HL-60 (cell line): ENCODE results near the gene UIMC1.

ENCODE experiments used
- DNase-seq, 2 experiments: peaks; one replicate each; pipeline ENCODE4 v3.0.0-alpha.2; 2010 to 2020; ENCODE audit warnings: low read depth in 1 of 2, low spot score in 1 of 2
- H3K27ac ChIP-seq: fragments of 250-450 bp; sonication (Bioruptor Pico); replicated peaks from 2 replicates; pipeline ENCODE4 v1.5.1; 2020; ENCODE audit warnings: mild to moderate bottlenecking, moderate library complexity
- H3K27me3 ChIP-seq: fragments of 250-450 bp; sonication (Bioruptor Pico); 2 replicates; pipeline ENCODE4 v1.5.1; 2021; ENCODE audit warnings: mild to moderate bottlenecking, moderate library complexity; ENCODE audit not compliant: insufficient read depth, poor library complexity, severe bottlenecking
- H3K4me3 ChIP-seq: replicated peaks from 2 replicates; pipeline ENCODE4 v1.5.1; 2011; ENCODE audit warnings: mild to moderate bottlenecking, control low read depth, low read length; ENCODE audit not compliant: insufficient read depth
- CTCF ChIP-seq: IDR thresholded peaks from one replicate; pipeline ENCODE4 v1.5.1; 2011; ENCODE audit warnings: low read length, control low read depth, inconsistent platforms; ENCODE audit not compliant: insufficient read depth
- GABPA ChIP-seq: IDR thresholded peaks from 2 replicates; pipeline ENCODE4 v1.6.1; 2012; ENCODE audit warnings: low read depth
- POLR2AphosphoS5 ChIP-seq: IDR thresholded peaks from 2 replicates; pipeline ENCODE4 v1.6.1; 2012; ENCODE audit warnings: low read depth
- REST ChIP-seq: IDR thresholded peaks from 2 replicates; pipeline ENCODE4 v1.6.1; 2012; ENCODE audit warnings: low read depth; ENCODE audit not compliant: insufficient replicate concordance
- SPI1 ChIP-seq: IDR thresholded peaks from 2 replicates; pipeline ENCODE4 v1.6.1; 2012; ENCODE audit warnings: low read depth, mild to moderate bottlenecking, borderline replicate concordance

UIMC1 gene

GRCh38 chr5:177043958-177044357, 37.4 kb upstream of the UIMC1 start:
- no peak for TF ChIP-seq SPI1
- Histone ChIP-seq H3K4me3 (no peak overlapping the region), H3K27ac (no peak overlapping the region), H3K27me3 (no peaks in the 10 kb centered on the region)
- no peak for DNase-seq

- Histone ChIP-seq H3K27ac (no peak overlapping the region), H3K4me3 (no peak overlapping the region), H3K27me3 (no peaks in the 10 kb centered on the region)
- no peak for TF ChIP-seq REST
- TF ChIP-seq GABPA, result no peak
- TF ChIP-seq CTCF, result no peak
- no peak for TF ChIP-seq SPI1
- no peak for TF ChIP-seq POLR2AphosphoS5
- DNase-seq, result no peak
Observed at GRCh38 chr5:177043114-177043513, 36.5 kb upstream of the UIMC1 start.

- DNase-seq, result no peak
- Histone ChIP-seq H3K4me3 (no peak overlapping the region), H3K27ac (no peak overlapping the region), H3K27me3 (no peaks in the 10 kb centered on the region)
- TF ChIP-seq CTCF, result no peak
Observed at GRCh38 chr5:177041936-177042335, 35.4 kb upstream of the UIMC1 start.

- no peak for TF ChIP-seq SPI1
- no peak for TF ChIP-seq CTCF
- TF ChIP-seq POLR2AphosphoS5, result no peak
- no peak for DNase-seq
- Histone ChIP-seq H3K27me3 (no peaks in the 10 kb centered on the region), H3K4me3 (no peak overlapping the region), H3K27ac (no peak overlapping the region)
Observed at GRCh38 chr5:177040814-177041420, 34.3 kb upstream of the UIMC1 start.

GRCh38 chr5:177036921-177037320, 30.3 kb upstream of the UIMC1 start:
- H3K27ac ChIP-seq, result no peak overlapping the region
- no peak for TF ChIP-seq SPI1
- no peak for TF ChIP-seq REST
- TF ChIP-seq POLR2AphosphoS5, result no peak
- no peak for TF ChIP-seq GABPA
- no peak for TF ChIP-seq CTCF
- no peaks in the 10 kb centered on the region for H3K27me3 ChIP-seq
- H3K4me3 ChIP-seq, result no peak overlapping the region
- no peak for DNase-seq
